Measurements from ENCODE around the gene MS4A18. TPM values are rescaled to one million over a fixed set of nuclear protein-coding genes. Genes with fewer than 3 reads are reported as not detected.
"Not testable (repeated sequence)": the region's sequence is repeated elsewhere in the genome, so short reads cannot be mapped to it uniquely, and the experiment has no call there.

Gene MS4A18
- polyA plus RNA-seq (ENCODE audit: insufficient read depth in 1 of 5, insufficient read length in 5 of 5, low replicate concordance in 1 of 5): not detected
- long read RNA-seq, donor 1: 0 reads
- long read RNA-seq, donor 2: 0 reads
- long read RNA-seq, donor 3: 0 reads
- long read RNA-seq, donor 4: 0 reads
- long read RNA-seq, donor 5: 0 reads
- long read RNA-seq, donor 6: 0 reads
- long read RNA-seq, donor 7: 0 reads
- long read RNA-seq, donor 8: 0 reads

DNA sequence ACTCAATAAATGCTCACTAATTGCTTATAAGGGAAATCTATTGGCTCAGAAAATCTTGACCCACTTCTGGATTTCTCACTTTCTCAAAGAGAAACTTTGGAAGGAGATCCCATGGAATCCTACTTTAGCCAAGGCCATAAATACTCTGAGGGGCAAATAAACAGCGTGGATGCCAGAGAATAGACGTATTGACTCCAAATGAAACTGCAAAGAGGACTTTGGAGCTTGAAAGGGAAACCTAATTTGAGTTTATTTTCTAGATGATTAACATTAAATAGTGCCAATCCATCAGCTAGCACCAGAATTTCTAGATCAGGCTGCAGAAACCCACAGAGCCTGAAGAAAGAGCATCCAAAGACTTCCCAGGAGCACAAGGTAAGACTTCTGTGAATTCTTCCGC is at the start of gene MS4A18:
Gene MS4A18 (plus strand): TSS at position 301 of the 400 bp plus-strand sequence.
- DNase-seq: no peak

DNA sequence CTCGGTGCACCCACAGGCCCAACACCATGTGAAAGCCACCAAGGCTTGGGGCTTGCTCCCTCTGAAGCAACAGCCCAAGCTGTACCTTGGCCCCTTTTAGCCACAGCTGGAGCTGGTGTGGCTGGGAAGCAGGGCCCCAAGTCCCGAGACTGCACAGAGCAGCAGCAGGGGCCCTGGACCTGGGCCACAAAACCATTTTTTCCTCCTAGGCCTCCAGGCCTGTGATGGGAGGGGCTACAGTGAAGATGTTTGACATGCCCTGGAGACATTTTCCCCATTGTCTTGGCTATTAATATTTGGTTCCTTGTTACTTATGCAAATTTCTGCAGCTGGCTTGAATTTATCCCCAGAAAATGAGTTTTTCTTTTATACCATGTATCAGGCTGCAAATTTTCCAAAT is 46.3 kb upstream of the MS4A18 start:
- DNase-seq: not testable (repeated sequence)

DNA sequence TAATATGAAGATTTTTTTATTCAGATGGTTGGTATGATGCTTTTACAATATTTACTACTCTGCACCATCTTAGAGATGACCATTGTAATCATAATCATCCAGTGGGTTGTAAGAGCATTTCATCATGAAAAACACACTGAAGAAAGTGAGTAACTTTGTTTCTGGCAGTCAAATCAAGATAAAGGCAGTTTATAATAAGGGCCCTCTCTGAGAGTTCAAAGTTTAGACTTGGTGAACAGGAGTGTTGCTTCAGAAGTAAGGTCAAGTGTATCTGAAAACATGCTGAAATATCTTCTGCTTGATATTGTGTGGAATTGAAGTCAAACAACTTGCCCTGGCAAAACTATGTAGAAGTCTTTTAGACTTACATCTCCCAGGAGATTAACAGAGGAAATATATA is 44.6 kb upstream of the MS4A18 start:
- DNase-seq: no peak

DNA sequence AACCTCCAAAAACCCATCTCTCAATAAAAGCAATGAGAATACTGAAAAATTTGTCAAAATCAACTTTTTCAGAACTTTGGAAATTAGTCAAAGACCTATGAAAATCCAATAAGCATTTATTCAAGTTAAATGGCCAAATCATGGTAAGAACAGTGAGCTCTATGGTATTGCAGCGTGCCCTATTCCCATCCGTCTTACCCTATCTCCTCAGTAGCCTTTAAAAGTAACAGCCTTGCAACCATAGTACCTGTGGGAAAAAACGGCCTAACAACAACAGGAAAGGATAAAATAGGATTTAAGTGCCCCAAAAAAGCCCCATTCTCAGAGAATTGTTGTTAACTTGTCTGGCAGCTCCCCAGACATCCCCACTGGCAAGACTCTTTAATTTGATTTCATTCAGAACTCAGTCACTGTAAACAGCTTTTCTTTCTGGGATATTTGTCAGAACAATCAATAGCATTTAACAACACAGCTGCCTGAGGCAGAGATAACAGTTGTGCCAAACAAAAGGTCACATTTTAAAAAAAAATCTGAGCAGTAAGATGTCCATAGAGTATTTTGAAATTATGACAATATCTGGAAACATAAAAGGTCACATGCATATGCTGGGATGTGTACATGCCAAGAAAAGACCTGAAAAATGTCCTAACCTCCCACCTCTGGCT is 43.9 kb upstream of the MS4A18 start:
- DNase-seq: no peak

DNA sequence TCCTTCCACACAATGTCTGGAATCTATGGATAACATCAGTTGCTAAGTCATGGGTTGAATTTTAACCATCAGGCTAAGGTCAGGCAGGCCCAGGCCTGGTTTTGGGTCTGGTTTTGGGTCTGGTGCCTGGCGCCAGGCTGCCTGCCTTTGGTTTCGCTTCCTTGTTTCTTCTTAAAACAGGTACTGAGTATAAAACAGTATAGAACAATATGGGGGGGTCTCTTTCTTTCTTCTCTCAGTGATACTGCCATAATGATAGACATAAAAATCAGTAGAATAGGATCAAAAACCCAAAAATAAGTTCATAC is 40.0 kb upstream of the MS4A18 start:
- not testable (repeated sequence) for DNase-seq

DNA sequence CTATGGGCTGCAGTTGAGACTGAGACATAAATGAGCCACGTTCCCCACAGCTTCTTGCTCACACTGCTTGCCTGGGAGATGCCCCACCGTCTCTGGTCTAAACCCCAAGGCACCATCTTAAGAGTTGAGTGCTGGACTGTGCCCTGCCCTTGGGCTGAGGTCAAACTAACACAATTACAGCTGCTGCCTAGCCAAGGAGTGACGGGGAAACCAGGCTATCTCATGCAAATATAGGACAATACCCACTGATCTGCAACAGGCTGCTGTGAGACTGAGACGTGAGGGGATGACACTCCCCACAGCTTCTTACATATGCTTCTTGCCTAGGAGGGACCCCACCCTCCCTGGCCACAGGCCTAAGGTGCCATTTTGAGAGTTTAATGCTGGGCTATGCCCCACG is 32.9 kb upstream of the MS4A18 start:
- no peak for DNase-seq

DNA sequence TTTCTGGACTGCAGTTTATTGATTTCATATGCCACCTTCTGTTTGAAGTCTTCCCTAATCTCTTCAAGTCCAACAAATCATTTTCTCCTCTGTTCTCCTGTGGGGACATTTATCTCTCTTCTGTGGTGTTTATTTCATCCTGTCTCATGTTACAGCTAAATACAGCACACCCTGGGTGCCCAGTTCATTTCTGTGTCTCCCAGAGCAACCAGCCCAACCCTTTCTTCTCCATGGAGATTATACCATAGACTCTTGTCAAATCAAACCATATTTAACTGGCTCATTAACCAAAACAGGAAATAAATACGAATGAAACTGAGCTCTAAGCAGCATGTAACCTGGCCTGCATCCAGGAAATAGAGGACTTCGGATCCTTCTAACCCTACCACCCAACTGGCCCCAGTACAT is 25.2 kb upstream of the MS4A18 start, which contains the start of gene MS4A8:
Gene MS4A8 (plus strand): TSS at position 329 of the 408 bp plus-strand sequence. CDS start 1,249 bp downstream, outside the sequence.
- no peak for DNase-seq

DNA sequence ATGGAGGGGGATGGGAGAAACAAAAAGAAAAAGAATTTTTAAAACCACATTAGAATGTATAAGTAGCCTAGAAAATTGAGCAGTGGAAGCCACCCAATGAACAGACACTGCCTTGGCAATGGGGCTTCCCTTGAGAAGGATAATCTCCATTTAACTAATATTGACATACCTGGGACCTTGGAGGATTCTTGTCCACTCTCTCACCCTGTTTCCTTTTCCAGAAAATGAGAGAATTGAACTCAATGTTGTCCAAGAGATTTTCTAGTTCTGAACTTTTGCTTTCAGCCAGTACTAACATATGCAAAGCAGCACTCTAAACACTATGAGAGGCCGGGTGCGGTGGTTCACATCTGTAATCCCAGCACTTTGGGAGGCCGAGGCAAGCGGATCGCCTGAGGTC is 24.6 kb upstream of the MS4A18 start:
- no peak for DNase-seq

DNA sequence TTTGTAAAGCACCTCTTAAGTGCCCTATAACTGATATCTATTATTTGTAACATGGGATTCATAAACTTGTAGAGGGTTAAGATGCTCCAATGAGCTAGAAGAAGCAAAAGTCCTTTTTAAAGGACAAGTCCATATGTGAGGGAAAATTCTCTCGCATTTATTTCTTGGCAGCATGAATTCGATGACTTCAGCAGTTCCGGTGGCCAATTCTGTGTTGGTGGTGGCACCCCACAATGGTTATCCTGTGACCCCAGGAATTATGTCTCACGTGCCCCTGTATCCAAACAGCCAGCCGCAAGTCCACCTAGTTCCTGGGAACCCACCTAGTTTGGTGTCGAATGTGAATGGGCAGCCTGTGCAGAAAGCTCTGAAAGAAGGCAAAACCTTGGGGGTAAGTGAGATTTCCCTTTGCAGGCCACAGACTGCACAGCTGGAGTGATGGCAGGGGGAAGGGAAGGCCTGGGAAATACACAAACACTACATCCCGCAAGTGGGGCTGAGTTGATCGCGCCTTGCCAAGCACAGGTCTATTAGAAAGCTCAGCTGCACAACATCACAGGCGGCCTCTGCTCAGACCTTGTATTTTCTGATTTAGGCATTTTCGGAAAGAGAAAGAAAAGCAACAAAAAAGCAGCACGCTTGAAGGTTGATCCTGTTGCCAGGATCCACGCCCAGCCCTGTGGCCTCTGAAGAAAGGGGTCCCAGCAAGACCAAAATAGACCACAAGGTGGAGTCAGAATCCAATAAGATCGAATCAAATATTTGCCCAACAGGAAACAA is 23.6 kb upstream of the MS4A18 start:
- peak; percentile 35 to 45 for DNase-seq

DNA sequence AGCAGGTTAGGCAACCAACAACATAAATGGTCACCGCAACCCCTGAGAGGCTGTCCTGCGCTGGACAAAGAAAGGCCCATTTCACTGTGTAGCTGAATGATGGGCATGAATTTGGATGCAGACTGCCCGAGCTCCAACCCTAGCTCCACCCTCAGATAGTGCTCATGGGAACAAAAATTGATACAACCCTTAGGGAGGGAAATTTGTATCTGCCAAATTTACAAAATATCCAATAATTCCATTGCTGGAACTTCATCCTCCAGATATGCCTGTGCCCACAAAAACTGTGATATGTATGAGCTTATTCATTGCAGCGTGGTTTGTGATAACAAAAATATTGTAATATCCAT is 23.1 kb upstream of the MS4A18 start:
- DNase-seq: no peak

DNA sequence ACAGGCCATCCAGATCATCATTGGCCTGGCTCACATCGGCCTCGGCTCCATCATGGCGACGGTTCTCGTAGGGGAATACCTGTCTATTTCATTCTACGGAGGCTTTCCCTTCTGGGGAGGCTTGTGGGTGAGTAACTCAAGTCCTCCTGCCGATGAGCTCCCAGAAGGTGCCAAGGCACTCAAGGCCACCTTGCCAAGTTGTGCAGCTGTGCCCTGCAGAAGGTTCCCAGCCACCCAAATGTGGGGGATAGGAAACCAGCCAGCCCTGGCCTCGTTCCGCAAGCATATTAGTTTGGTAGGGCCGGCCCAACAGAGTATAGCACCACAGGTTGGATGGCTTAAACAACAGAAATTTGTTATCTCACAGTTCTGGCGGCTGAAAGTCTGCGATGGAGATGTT is 21.1 kb upstream of the MS4A18 start:
- DNase-seq: no peak

DNA sequence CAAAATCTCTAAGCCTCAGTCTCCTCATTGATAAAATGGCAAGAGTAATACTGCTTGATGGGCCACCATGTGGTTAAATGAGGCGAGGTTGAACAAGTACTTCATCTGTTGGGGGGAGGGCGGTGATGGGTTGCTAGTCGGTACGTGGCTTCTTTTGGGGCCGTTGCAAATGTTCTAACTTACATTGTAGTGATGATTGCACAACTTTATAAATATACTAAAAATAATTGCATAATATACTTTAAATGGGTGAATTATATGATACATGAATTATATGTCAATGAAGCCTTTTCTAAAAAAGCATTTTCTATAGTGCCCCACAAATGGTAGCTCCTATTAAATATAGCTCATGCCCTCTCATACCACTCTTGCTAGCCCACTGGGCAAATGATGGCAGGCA is 18.6 kb upstream of the MS4A18 start:
- no peak for DNase-seq

DNA sequence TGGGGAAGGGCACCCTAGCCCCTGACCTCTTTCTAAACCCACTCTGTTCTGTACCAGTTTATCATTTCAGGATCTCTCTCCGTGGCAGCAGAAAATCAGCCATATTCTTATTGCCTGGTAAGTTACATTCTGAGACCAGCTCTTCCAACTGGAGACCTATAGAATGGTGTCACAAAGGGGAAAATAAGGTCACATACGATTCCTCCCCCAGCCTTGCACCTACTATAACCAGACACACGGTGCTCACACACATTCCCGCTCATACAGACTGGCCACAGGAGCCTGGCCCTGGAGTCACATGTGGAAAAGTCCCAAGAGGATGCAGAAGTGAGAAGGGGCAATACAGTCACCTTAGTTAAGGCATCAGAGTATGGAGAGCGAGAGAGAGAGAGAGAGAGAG is 17.6 kb upstream of the MS4A18 start:
- no peak for DNase-seq

DNA sequence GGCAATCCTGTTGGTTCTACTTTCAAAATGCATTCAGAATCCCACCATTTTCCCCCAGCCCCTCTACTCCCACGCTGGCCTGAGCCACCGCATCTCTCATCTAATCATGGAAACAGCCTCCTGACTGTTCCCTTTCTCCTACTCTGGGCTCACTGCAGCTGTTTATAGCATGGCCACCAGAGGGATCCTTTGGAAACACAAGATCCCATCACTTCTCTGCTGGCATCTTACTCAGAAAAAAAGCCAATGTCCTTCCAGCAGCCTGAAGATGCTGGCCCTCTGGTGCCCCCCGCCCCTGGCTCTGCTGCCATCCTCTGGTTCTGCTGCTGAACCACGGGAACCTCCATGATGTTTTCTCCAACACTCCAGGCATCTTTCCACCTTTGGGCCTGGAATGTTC is 14.0 kb upstream of the MS4A18 start:
- no peak for DNase-seq

DNA sequence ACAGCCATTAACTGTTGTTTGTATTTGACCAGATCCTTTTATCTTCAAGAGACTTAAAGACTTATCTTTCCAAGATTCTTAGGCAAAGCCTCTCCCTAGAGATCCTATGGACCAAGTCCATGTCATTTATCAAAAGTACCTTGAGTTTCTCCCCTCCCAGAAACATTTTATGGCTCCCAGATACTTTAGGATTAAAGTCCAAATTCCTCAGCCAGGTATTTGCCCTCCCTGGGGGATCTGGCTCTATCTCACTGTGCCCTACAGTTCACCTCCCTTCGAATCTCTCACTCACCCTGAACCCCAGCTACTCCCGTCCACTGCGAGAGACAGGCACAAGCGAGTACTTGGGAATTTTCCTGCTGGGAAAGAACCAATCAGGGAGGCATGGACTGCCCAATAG is 13.2 kb upstream of the MS4A18 start:
- DNase-seq: no peak

DNA sequence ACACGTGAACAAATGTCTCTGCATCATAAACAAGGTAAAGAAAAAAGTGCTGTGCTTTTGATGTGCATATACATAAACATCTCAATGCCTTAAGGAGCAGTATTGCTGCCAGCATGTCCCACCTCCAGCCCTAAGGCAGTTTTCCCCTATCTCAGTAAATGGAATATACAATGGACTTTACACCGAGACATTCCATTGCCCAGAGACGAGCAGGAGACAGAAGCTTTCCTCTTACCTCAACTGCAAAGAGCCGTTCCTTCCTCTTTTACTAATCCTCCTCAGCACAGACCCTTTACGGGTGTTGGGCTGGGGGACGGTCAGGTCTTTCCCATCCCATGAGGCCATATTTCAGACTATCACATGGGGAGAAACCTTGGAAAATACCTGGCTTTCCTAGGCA is 11.1 kb upstream of the MS4A18 start:
- DNase-seq: not testable (repeated sequence)

DNA sequence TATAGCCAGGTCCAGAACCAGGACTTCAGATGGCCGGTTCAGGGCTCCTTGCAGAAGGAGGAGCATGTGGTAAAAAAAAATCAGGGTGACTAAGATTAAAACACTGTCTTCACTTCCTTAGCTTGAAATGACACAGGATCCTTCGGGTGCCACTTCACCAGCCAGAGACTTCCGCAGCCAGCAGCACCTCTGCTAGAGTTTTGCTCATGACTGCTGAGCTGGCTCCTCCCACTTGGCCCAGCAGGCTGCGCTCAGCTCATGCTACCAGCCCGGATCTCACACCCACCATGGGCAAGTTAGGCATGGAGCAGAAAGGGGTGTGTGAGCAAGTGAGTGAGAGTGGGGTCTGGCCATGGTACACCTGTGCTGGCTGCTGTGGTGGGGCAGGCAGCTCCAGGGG is 6.6 kb upstream of the MS4A18 start:
- DNase-seq: no peak

DNA sequence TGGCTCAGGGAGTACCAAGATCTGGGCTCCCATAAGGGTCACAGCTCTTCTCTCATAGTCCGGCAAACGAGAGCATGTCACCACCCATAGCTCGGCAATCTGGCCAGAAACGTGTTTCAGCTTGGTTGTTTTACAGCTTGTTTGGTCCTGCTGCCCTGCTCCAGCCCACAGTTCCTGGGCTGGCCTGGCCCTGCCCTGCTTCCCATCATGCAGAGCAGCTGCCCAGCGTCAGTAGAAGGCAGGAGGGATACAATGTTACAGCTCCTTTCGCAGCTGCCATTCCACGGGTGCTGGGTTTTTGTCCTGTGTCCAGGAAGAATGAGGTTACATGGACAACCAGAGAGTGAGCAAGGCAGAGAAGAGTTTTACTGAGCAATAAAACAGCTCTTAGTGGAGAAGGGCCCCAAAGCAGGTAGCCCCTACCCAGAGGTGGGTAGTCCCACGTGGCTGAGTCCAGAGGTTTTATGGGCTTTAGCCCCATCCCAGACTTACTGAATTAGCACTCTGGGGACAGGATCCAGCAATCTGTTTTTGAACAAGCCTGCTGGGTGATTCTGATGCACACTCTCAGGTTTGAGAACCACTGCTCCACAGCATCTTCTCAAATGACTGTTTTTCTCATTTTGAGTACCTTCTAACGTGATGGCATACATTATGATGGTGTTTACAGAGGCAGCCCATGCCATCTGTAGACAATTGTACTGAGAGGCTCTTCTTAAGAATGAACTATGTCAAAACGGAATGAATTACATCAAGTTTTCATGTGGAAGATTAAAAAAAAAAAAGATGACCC is 5.8 kb upstream of the MS4A18 start:
- DNase-seq: no peak

DNA sequence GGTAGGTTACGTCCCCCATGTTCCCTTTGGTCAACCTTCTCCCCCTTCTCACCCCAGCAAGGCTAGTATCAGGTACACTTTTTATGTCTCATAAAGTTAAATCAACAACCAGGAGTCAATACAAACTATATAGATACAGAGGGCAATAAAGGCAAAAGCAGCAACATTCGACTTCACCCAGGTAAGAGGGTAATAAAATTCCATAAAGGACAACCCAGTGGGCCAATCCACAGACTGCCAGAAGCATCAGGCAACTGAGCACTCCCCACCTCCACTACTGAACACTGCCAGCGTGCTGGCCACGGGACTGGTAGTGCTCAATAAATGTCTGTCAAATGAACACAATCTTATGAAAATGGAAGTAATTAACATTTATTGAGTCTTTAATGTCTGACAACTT is 5.1 kb upstream of the MS4A18 start:
- no peak for DNase-seq

DNA sequence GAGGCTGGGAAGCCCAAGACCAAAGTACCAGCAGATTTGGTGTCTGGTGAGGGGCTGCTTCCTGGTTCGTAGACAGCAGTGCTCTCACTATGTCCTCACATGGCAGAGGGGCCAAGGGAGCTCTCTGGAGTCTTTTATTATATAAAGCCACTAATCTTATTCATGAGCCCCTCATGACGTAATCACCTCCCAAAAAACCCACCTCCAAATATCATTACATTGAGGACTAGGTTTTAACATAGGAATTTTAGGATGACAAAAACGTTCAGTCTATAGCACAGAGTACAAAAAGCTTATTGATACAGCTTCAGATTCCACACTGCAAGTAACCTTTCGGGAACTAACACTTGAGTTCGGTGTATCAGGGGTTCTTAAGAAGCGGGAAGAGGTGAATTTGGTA is 4.1 kb upstream of the MS4A18 start:
- DNase-seq: no peak

DNA sequence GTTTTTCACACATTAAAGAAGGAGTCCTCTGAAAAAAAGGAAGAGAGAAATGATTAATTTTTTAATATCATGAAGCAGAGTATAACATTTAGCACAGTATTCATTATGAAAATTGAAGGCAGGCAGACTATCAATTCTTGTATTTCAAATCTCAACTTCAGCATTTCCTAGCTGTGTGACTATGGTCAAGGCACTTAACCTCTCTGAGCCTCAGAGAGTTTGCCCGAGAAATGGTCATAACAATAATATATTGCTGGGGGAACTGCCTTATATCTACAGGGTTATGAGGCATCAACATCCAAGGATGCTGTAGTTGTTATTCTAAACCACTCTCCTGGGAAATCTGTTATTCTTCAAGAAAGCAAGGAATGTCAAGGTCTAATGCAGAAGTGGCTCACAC is 1.1 kb downstream of the MS4A18 start:
- DNase-seq: no peak

DNA sequence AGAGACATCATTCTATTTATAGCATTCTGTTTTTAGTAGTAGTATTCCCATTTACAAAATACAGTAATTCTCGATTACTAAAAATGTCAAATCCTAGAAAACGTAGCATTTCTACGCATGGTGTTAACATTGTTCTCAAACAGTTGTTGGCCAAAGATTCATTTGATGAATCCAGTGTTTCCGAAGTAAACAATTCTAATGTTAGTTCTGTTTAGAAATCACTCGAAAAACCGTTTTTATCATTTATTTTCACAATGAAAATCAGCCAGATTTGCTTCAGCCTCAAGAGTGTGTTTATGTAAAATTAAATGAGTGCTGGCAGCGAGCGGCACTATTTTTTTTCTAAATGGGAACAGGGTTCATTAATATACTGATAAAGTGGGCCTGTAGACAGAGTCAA is 7.1 kb downstream of the MS4A18 start:
- peak; percentile 13 to 24 for DNase-seq

DNA sequence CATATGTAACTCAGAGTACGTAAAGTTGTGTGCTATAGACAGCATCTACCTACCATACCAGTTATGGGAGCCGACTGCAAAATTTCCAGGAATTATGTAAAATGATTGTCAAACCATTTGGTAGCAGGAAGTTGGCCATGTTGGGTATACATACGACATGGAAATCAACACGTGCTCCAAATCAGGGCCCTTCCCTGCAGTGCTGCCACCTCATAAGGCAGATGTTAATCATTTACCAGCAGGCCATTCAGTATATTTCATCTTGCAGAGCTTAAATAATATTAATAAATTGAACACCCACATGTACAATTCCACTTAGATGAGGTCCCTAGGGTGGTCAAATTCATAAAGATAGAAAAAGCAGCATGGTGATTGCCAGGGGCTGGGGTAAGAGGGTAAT is 9.8 kb downstream of the MS4A18 start:
- no peak for DNase-seq
